CD4-positive, alpha-beta T cell (primary cell): ENCODE measurements around the gene NAIF1. TPM values are rescaled to one million over a fixed set of nuclear protein-coding genes. Genes with fewer than 3 reads are reported as not detected.
A peak's percentile ranks its signal among the peaks of the same experiment; 100 is the strongest.
"Not testable (repeated sequence)": the region's sequence is repeated elsewhere in the genome, so short reads cannot be mapped to it uniquely, and the experiment has no call there.

Experiments used
- ATAC-seq: fragments of 200-7000 bp; cut with Tn5 transposase; one replicate; pipeline ENCODE4 v1.10.0; 2022; ENCODE audit warnings: mild to moderate bottlenecking; ENCODE audit not compliant: poor library complexity
- CTCF ChIA-PET: fragments of 350-600 bp; sonication (Branson Sonifier 250); formaldehyde crosslinking; loops from one replicate; lab custom pipeline; 2021; ENCODE audit warnings: antibody characterized with exemption, inconsistent platforms; lab: Charles Lee
- POLR2A ChIA-PET: fragments of 350-600 bp; sonication (Branson Sonifier 250); formaldehyde crosslinking; loops from one replicate; lab custom pipeline; 2021; ENCODE audit warnings: antibody characterized with exemption, inconsistent platforms; lab: Charles Lee
- DNase-seq, 14 experiments: peaks; one replicate each; pipeline ENCODE4 v3.0.0-alpha.2; 2013 to 2020; ENCODE audit warnings: mixed read lengths in 2 of 14
- H3K27ac ChIP-seq, 2 donors: one replicate each; pipeline versions ENCODE4 v1.5.1 to v1.7.0; 2013; ENCODE audit warnings: low read length in 2 of 2, low read depth in 1 of 2, mild to moderate bottlenecking in 1 of 2
- H3K27me3 ChIP-seq, 2 experiments: 1 replicate in 1 of 2; 2 replicates in 1 of 2; pipeline versions ENCODE4 v1.6.1 to v1.7.0; 2013; ENCODE audit warnings: low read length in 2 of 2, control low read depth in 1 of 2, mild to moderate bottlenecking in 1 of 2, moderate library complexity in 1 of 2; ENCODE audit not compliant: insufficient read depth in 2 of 2, control insufficient read depth in 1 of 2
- H3K36me3 ChIP-seq: one replicate; pipeline ENCODE4 v1.6.1; 2013; ENCODE audit warnings: low read length, control low read depth; ENCODE audit not compliant: insufficient read depth
- H3K4me1 ChIP-seq: one replicate; pipeline ENCODE4 v1.6.1; 2013; ENCODE audit warnings: low read length, control low read depth; ENCODE audit not compliant: insufficient read depth
- H3K4me3 ChIP-seq: one replicate; pipeline ENCODE4 v1.5.1; 2013; ENCODE audit warnings: mild to moderate bottlenecking, low read length, moderate library complexity
- H3K9me3 ChIP-seq, 2 experiments: 1 replicate in 1 of 2; 2 replicates in 1 of 2; pipeline versions ENCODE4 v1.6.1 to v1.7.0; 2013; ENCODE audit warnings: low read length in 2 of 2, mild to moderate bottlenecking in 2 of 2, control low read depth in 1 of 2, moderate library complexity in 1 of 2; ENCODE audit not compliant: control insufficient read depth in 1 of 2, insufficient read depth in 1 of 2
- H3K27ac Mint-ChIP-seq: one replicate; pipeline ENCODE4 v1.8.0; 2020; ENCODE audit warnings: mixed read lengths
- H3K27me3 Mint-ChIP-seq: one replicate; pipeline ENCODE4 v1.8.0; 2021; ENCODE audit warnings: mixed read lengths
- H3K36me3 Mint-ChIP-seq: one replicate; pipeline ENCODE4 v1.8.0; 2021; ENCODE audit warnings: low read depth, mixed read lengths
- H3K4me1 Mint-ChIP-seq: one replicate; pipeline ENCODE4 v1.8.0; 2021; ENCODE audit warnings: low read depth, mixed read lengths
- H3K4me3 Mint-ChIP-seq: one replicate; pipeline ENCODE4 v1.8.0; 2020; ENCODE audit warnings: mild to moderate bottlenecking, mixed read lengths
- H3K9me3 Mint-ChIP-seq: one replicate; pipeline ENCODE4 v1.8.0; 2020; ENCODE audit warnings: mixed read lengths
- CTCF ChIP-seq: fragments of 200-600 bp; IDR thresholded peaks from one replicate; pipeline ENCODE4 v1.8.0; 2022; ENCODE audit warnings: antibody characterized with exemption, mild to moderate bottlenecking
- intact Hi-C, 2 experiments: fragments of 100-400 bp; cut with DNase I in 1 of 2; cut with micrococcal nuclease in 1 of 2; formaldehyde crosslinking; loops; one replicate each; pipeline versions ENCODE4 v1.15.1 to v1.9.0; 2023 to 2025; cut with DNase I, micrococcal nuclease
- total RNA-seq, 174 experiments: library from RNA in 2 of 174; stranded (reverse) in 2 of 174; gene quantifications; one replicate each; pipeline ENCODE4 v1.2.3 and lab custom pipeline; 2021 to 2026

The NAIF1 gene
- total RNA-seq, 2 experiments from 2014 or later: 11.5 to 16.8 TPM

- Histone ChIP-seq H3K9me3 (no peaks in the 10 kb centered on the region), H3K27me3 (no peaks in the 10 kb centered on the region), H3K36me3 (no peaks in the 10 kb centered on the region), H3K4me3 (peak overlapping the region; percentile 50), H3K27ac (peak overlapping the region; percentile 93 to 94), H3K4me1 (peaks cover 100% of the 10 kb centered on the region)
- DNase-seq (peak in 7 of 14 experiments; percentile 25 to 62 (median 47)), ATAC-seq (peak; percentile 1)
- H3K36me3 Mint-ChIP-seq: no peaks in the 10 kb centered on the region
- no peaks in the 10 kb centered on the region for H3K27me3 Mint-ChIP-seq
- ChIA-PET CTCF (interaction anchor here (0.9 to 6.4 kb wide), 6 partner anchors 9 to 291 kb away, joined by 3 to 41 read pairs (median 4); partner anchors contain the start of gene TOR2A), POLR2A (interaction anchor here (1.0 to 21.3 kb wide), 16 partner anchors 9 to 1010 kb away, joined by 3 to 1020 read pairs (median 10); partner anchors contain the start of genes EEIG1, MIGA2, NAIF1 and SLC25A25)
- H3K27ac Mint-ChIP-seq: peak overlapping the region; percentile 94
- peak overlapping the region; percentile 80 for H3K4me3 Mint-ChIP-seq
- no peak for TF ChIP-seq CTCF
- no peaks in the 10 kb centered on the region for H3K9me3 Mint-ChIP-seq
- intact Hi-C loops: loop anchor here (1.0 to 2.0 kb wide), 6 partner anchors 18 to 83 kb away; partner anchors contain the start of genes EEIG1 (in 1 of the 2) and NAIF1 (in 1 of the 2)
- peaks cover 92% of the 10 kb centered on the region for H3K4me1 Mint-ChIP-seq
Measured at GRCh38 chr9:128025736-128026135, 41.4 kb downstream of the NAIF1 start.

GRCh38 chr9:128024761-128025308 is 42.3 kb downstream of the NAIF1 start:
- intact Hi-C loops: loop anchor here in 1 of 2 experiments (1.0 kb wide), 1 partner anchor 20 kb away; no protein-coding TSS in a partner anchor
- H3K4me1 ChIP-seq: peaks cover 96% of the 10 kb centered on the region
- no peaks in the 10 kb centered on the region for H3K27me3 Mint-ChIP-seq
- no peaks in the 10 kb centered on the region for H3K36me3 Mint-ChIP-seq
- H3K4me3 Mint-ChIP-seq: peak overlapping the region; percentile 80
- peaks cover 94% of the 10 kb centered on the region for H3K4me1 Mint-ChIP-seq
- H3K9me3 ChIP-seq: no peaks in the 10 kb centered on the region
- H3K9me3 Mint-ChIP-seq: no peaks in the 10 kb centered on the region
- POLR2A ChIA-PET: interaction anchor here (0.6 to 21.3 kb wide), 11 partner anchors 8 to 1011 kb away, joined by 3 to 1020 read pairs (median 14); partner anchors contain the start of genes EEIG1, MIGA2, NAIF1 and SLC25A25
- peak overlapping the region; percentile 93 to 94 for H3K27ac ChIP-seq
- CTCF ChIA-PET: interaction anchor here (0.9 to 6.4 kb wide), 7 partner anchors 10 to 82 kb away, joined by 3 to 41 read pairs (median 4); partner anchors contain the start of gene EEIG1
- peak overlapping the region; percentile 94 for H3K27ac Mint-ChIP-seq
- no peaks in the 10 kb centered on the region for H3K27me3 ChIP-seq
- H3K36me3 ChIP-seq: no peaks in the 10 kb centered on the region
- peak overlapping the region; percentile 50 for H3K4me3 ChIP-seq
- no peak for ATAC-seq
- DNase-seq: peak in 3 of 14 experiments; percentile 39 to 57 (median 51)
- TF ChIP-seq CTCF: no peak

- H3K4me3 ChIP-seq, H3K27me3 ChIP-seq, H3K36me3 ChIP-seq, H3K36me3 Mint-ChIP-seq, intact Hi-C loops, H3K9me3 Mint-ChIP-seq, ATAC-seq, H3K27me3 Mint-ChIP-seq, H3K9me3 ChIP-seq: not testable (repeated sequence)
- CTCF ChIA-PET: interaction anchor here (1.3 to 6.4 kb wide), 4 partner anchors 12 to 81 kb away, joined by 4 to 41 read pairs (median 6); no protein-coding TSS in a partner anchor
- Mint-ChIP-seq H3K27ac (peak overlapping the region; percentile 94), H3K4me1 (peaks cover 88% of the 10 kb centered on the region), H3K4me3 (peak overlapping the region; percentile 18)
- H3K27ac ChIP-seq: peak overlapping the region in 1 of 2 donors; percentile 94
- DNase-seq: peak in 3 of 14 experiments; percentile 38 to 73 (median 70)
- peaks cover 91% of the 10 kb centered on the region for H3K4me1 ChIP-seq
- POLR2A ChIA-PET: interaction anchor here (0.8 to 21.3 kb wide), 3 partner anchors 14 to 118 kb away, joined by 3 to 1020 read pairs (median 253); partner anchors contain the start of gene EEIG1
Measured at GRCh38 chr9:128023671-128024070, 43.4 kb downstream of the NAIF1 start.
